Lower lobe of right lung (tissue), 2 donors: ENCODE measurements around the gene FAM43B. TPM values are rescaled to one million over a fixed set of nuclear protein-coding genes. Genes with fewer than 3 reads are reported as not detected.

Experiments used
- ATAC-seq, 2 donors: fragments of 200-7000 bp; cut with Tn5 transposase; one replicate each; pipeline ENCODE4 v1.9.1; 2020 to 2022; ENCODE audit warnings: mild to moderate bottlenecking in 2 of 2, moderate library complexity in 2 of 2
- DNase-seq: peaks from one replicate; pipeline ENCODE4 v3.0.0-alpha.2; 2020
- H3K27ac ChIP-seq: fragments of 200-600 bp; one replicate; pipeline ENCODE4 v1.8.0; 2022
- H3K27me3 ChIP-seq: fragments of 200-600 bp; one replicate; pipeline ENCODE4 v1.8.0; 2022; ENCODE audit warnings: low read depth
- H3K36me3 ChIP-seq: fragments of 200-600 bp; one replicate; pipeline ENCODE4 v1.8.0; 2022; ENCODE audit warnings: mild to moderate bottlenecking
- H3K4me1 ChIP-seq: fragments of 200-600 bp; one replicate; pipeline ENCODE4 v1.8.0; 2022
- H3K4me3 ChIP-seq: fragments of 200-600 bp; one replicate; pipeline ENCODE4 v1.8.0; 2022; ENCODE audit warnings: mild to moderate bottlenecking
- H3K9me3 ChIP-seq: fragments of 200-600 bp; one replicate; pipeline ENCODE4 v1.8.0; 2022
- CTCF ChIP-seq: fragments of 200-600 bp; IDR thresholded peaks from one replicate; pipeline ENCODE4 v1.8.0; 2022; ENCODE audit warnings: antibody characterized with exemption, mild to moderate bottlenecking
- intact Hi-C: fragments of 100-400 bp; cut with DNase I; formaldehyde crosslinking; loops from one replicate; pipeline ENCODE4 v1.11.0; 2022
- total RNA-seq: library from RNA; stranded (reverse); fragmentation: NEBNext Ultra II Directional; extraction: Animal tissue kit (Norgen Biotek cat#: 25700); gene quantifications from one replicate; pipeline ENCODE4 v1.2.1, GENCODE V29; 2021
- donor health status: DM: no; HTN: yes; CAD: no; lungs with severe emphysema.

Gene FAM43B
- total RNA-seq, 1 donor from 2014 or later, result 0.38 TPM

- H3K36me3 ChIP-seq, result no peaks in the 10 kb centered on the region
- H3K4me3 ChIP-seq, result no peak overlapping the region
- peaks cover 8% of the 10 kb centered on the region for H3K4me1 ChIP-seq
- H3K27ac ChIP-seq, result no peak overlapping the region
- no peaks in the 10 kb centered on the region for H3K9me3 ChIP-seq
- intact Hi-C loops, result no loop called here
- no peak for TF ChIP-seq CTCF
- ATAC-seq, result no peak
- H3K27me3 ChIP-seq, result peaks cover 4% of the 10 kb centered on the region
- no peak for DNase-seq
These were observed 43.7 kb downstream of the FAM43B start for GRCh38 chr1:20596106-20596505.

GRCh38 chr1:20597650-20598049 is 45.3 kb downstream of the FAM43B start:
- intact Hi-C loops, result no loop called here
- peaks cover 8% of the 10 kb centered on the region for H3K4me1 ChIP-seq
- no peak for TF ChIP-seq CTCF
- no peak for ATAC-seq
- no peak overlapping the region for H3K27ac ChIP-seq
- no peak overlapping the region for H3K4me3 ChIP-seq
- no peaks in the 10 kb centered on the region for H3K9me3 ChIP-seq
- no peaks in the 10 kb centered on the region for H3K27me3 ChIP-seq
- H3K36me3 ChIP-seq, result no peaks in the 10 kb centered on the region
- DNase-seq, result no peak

GRCh38 chr1:20600156-20600555 is 47.8 kb downstream of the FAM43B start:
- no peaks in the 10 kb centered on the region for H3K36me3 ChIP-seq
- no peaks in the 10 kb centered on the region for H3K27me3 ChIP-seq
- H3K4me1 ChIP-seq, result peaks cover 8% of the 10 kb centered on the region
- ATAC-seq (no peak), DNase-seq (no peak)
- H3K9me3 ChIP-seq, result no peaks in the 10 kb centered on the region
- intact Hi-C loops, result no loop called here
- TF ChIP-seq CTCF, result no peak
- H3K4me3 ChIP-seq, result no peak overlapping the region
- H3K27ac ChIP-seq, result no peak overlapping the region

GRCh38 chr1:20601129-20601825 is 48.9 kb downstream of the FAM43B start:
- no peak overlapping the region for H3K27ac ChIP-seq
- ATAC-seq (no peak), DNase-seq (no peak)
- TF ChIP-seq CTCF, result no peak
- peaks cover 8% of the 10 kb centered on the region for H3K4me1 ChIP-seq
- no peaks in the 10 kb centered on the region for H3K27me3 ChIP-seq
- H3K4me3 ChIP-seq, result no peak overlapping the region
- intact Hi-C loops, result no loop called here
- no peaks in the 10 kb centered on the region for H3K36me3 ChIP-seq
- H3K9me3 ChIP-seq, result no peaks in the 10 kb centered on the region

- Histone ChIP-seq H3K4me3 (no peak overlapping the region), H3K9me3 (no peaks in the 10 kb centered on the region), H3K4me1 (no peaks in the 10 kb centered on the region), H3K36me3 (no peaks in the 10 kb centered on the region), H3K27ac (no peak overlapping the region), H3K27me3 (peaks cover 3% of the 10 kb centered on the region)
- intact Hi-C loops, result no loop called here
- TF ChIP-seq CTCF, result no peak
- ATAC-seq (no peak), DNase-seq (no peak)
These were observed 50.6 kb downstream of the FAM43B start for GRCh38 chr1:20602851-20603450.
